HG03045 (cell line): Measurements from ENCODE around the gene PIK3CG.
"Not testable (repeated sequence)": the region's sequence is repeated elsewhere in the genome, so short reads cannot be mapped to it uniquely, and the experiment has no call there.

Source experiments
- ATAC-seq: cut with Tn5 transposase; IDR thresholded peaks from one replicate; pipeline ENCODE4 v1.9.1; 2021; ENCODE audit warnings: mild to moderate bottlenecking, moderate library complexity; ENCODE audit not compliant: unreplicated experiment

The PIK3CG gene

DNA sequence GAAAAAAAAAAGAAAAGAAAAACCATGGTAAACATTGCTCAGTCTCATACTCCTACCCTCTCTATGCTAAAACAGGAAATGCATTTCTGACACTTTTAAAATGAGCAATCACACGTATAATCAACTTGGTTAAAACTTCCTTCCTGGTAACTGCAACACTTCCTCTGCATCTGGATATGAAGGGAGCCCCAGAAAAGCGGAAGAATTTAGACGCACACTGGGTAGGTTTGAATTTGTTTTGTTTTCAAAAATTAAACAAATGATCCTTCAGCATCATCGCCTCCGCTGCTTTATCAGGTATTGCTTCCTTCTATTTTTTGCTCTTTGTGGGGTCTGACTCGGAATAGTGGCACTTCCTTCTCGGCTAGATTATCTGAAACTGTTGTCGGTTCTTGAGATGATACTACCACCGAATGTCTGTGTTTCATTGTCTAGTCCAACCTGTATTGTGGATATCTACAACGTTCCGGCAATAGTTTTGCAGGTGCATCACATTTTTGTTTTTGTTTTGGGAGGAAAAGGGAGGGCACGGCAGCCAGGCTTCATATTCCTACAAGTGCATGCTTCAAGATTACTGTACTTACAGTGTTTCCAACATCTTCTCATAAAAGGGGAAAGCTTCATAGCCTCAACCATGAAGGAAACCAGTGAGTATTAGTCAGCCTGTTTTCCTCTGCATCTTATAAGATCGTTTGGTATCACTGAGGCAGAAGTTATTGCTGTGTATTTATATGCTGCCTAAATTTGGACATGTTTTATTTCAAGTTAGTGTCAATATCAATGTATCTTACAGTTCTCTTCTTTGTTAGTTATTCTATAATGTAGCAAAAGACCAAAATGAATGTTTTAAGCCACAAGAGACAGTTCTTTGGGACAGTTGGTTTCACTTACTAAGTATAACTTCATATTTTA lies at the start of gene PIK3CG:
Gene PIK3CG (plus strand): TSS at position 153 of the 912 bp plus-strand sequence. CDS start 2,280 bp downstream, outside the sequence.
- peak; percentile 51 for ATAC-seq

DNA sequence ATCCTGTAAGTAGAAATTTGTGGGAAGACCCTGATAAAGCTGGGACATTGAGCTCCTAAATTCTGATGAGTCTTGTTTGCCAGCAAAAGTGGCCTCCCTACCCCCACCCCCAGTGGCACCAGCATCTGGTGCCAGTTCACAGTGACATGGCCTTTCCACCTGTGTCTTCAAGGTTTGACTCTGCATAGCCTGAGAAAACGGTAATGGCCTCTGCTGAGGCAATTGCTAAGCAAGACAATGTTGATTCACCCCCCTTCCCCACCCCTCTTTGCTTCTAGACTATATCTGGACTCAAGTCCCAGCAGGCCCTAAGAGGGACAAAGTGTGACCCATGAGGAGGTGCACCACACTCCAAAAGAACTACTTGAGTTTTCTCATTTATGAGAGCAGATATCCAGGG lies 48.0 kb upstream of the PIK3CG start:
- ATAC-seq, result no peak

DNA sequence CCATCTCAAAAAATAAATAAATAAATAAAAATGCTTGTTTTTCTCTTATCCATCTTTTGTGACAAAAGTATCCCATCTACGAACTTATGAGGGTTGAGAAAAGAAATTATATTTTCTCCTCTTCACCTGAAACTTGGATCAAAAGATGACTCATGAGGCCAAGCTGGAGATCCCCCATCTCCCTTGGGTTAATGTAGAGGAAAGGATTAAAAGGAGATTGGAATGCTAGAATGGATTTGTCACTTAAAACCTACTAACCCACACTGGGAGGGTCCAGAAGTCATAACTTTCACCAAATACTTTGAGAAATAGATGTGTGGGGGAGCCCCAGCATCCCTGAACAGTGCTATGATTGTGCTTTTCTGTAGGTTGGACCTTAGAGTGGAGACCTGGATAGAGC lies 46.3 kb upstream of the PIK3CG start:
- ATAC-seq, result no peak

DNA sequence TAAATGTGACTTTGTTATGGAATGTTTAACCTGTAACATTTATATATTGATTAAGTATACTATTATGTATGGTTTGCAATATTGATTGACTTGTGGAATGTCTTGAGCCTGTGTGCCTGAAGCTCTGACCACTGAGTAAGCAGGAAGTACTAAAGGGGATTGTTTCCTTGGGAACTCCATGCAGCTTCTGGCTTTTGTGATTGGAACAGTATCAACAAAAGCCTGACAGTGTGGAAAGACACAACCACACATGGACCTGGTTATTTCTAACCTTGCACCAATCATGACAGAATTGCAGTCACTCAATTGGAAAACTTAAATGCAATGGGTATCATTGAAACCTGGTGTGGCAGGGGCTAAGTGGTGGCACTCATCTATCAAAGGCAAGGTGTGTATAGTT lies 45.5 kb upstream of the PIK3CG start:
- ATAC-seq, result no peak

DNA sequence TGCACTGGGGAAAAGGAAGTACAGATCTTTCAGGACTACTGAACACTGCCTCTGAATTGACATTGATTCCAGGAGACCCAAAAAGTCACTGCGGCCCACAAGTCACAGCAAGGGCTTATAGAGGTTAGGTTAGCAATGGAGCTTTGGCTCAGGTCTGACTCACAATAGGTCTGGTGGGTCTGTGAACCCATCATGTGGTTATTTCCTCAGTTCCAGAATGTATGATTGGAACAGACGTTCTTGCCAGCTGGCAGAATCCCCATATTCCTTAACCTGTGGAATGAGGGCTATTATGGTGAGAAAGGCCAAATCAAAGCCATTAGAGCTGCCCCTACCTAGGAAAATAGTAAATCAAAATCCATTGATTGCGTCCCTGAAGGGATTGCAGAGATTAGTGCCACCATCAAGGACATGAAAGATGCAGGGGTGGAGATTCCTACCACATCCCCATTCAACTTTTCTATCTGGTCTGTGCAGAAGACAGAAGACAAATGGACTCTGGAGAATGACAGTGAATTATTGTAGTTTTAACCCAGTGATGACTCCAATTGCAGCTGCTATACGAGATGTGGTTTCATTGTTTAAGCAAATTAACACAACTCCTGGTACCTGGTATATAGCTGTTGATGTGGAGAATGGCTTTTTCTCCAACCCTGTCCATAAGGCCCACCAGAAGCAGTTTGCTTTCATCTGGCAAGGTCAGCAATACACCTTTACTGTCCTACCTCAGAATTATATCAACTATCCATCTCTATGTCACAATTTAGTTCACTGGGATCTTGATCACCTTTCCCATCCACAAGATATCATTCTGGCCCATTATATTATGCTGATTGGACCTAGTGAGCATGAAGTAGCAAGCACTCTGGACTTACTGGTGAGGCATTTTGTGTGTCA lies 44.5 kb upstream of the PIK3CG start:
- no peak for ATAC-seq

DNA sequence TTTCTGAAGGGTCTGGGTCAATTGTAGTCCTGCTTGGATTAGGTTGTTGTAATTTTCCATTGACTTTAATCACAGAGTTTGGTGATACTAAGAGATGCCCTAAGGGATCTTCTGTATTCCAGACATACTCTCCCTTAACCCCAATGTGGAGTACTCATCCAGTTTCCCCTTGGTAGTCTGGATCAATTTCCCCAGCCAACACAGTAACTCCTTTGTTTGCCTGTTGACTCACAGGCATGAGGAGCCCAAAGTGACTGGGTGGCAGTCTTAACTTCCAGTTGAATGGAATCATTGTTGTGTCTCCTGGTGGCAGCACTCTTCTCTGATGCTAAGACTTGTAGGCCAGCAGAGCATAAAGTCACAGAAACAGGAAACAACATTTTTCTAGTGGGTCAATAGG lies 41.5 kb upstream of the PIK3CG start:
- no peak for ATAC-seq

DNA sequence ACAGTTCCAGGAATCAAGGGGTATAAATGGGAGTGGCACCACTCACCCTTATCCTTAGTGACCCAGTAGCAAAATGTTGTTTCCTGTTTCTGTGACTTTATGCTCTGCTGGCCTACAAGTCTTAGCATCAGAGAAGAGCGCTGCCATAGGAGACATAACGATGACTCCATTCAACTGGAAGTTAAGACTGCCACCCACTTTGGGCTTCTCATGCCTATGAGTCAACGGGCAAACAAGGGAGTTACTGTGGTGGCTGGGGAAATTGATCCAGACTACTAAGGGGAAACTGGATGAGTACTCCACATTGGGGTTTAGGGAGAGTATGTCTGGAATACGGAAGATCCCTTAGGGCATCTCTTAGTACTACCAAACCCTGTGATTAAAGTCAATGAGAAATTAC lies 40.6 kb upstream of the PIK3CG start:
- ATAC-seq, result no peak

DNA sequence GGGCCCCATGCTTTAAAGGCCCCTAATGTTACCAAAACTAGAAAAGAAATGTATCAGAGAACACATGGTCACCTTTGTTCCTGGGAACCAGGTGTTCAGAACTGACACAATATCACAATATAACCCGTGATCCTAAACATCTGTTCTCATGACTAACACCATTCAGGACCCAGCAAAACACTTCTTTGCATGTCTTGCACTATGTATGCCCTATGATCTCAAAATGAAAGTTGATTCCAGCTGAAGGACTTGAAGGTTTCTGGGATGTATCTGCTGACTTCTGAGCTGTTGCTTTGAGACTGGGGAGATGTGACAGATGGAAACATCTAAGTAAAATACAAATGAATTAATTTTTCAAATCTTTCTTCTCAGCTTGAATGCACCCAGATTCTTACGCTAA lies 37.5 kb upstream of the PIK3CG start:
- ATAC-seq, result no peak

DNA sequence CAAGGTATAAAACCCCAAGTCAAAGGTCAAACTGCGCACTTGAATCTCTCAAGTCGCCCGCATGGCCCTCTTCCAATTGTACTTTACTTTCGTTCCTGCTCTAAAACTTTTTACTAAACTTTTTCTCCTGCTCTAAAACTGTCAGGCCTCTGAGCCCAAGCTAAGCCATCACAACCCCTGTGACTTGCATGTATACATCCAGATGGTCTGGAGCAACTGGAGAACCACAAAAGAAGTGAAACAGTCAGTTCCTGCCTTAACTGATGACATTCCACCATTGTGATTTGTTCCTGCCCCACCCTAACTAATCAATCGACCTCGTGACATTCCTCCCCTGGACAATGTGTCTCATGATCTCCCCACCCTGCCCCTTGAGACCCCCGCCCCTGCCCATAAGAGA lies 35.6 kb upstream of the PIK3CG start:
- ATAC-seq, result no peak

DNA sequence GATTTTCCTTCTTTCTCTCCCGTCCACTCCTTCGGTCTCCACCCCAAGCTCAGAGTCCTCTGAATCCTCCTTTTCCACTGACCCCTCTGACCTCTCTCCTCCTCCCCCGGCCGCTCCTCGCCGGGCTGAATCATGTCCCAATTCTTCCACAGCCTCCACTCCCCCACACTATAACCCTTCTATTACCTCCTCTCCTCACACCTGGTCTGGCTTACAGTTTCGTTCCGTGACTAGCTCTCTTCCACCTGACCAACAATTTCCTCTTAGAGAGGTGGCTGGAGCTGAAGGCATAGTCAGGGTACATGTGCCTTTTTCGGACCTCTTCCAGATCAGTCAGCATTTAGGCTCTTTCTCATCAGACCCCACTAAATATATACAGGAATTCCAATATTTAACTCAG lies 34.2 kb upstream of the PIK3CG start:
- not testable (repeated sequence) for ATAC-seq

DNA sequence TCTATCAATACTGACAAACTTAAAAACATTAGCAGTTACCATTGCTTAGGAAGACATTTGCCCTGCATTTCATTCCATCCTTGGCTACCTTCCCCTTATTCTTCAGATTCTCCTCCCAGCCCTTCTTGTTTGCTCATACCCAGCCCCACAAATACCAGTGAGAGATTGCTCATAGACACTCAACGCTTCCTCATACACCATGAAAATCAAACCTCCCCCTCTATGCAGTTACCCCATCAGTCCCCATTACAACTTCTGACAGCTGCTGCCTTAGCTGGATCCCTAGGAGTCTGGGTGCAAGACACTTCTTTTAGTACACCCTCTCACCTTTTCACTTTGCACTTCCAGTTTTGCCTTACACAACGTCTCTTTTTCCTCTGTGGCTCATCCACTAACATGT lies 28.3 kb upstream of the PIK3CG start:
- ATAC-seq, result no peak

DNA sequence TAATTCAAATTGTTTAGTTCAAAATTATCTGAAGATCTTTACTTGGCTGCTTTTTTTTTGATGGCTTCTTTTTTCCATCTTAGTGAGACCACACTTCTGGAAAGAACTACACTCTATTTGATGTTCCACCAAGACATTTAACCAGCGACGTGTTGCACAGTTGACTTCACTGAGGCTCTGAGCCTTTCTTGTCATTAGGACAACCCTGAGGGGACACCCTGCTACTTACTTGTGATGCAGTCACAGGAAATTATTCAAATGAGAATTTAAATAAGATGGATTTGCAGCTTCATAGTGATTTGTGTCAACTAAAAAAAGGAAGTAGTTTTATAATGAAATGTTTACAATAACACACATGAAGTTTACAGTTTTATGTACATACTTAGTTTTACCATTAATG lies 25.6 kb upstream of the PIK3CG start:
- ATAC-seq, result no peak

DNA sequence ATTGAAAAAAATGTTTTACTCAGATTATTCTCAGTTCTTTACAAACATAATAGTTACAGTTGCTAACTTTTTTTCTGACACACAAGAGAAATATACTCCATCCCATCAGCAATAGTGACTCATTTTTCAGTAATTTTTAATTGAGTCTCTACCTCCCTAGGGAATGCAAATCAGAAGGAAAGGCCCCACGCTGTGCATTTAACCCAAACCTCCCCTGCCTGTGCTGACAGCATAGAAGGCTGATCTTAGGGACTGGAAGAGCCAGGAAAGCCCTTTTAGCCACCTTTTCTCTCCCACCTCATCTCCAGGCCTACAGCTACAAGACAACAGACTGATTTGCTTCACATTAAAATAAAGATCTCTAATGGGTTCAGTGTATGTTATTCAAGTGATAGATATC lies 24.7 kb upstream of the PIK3CG start:
- no peak for ATAC-seq

DNA sequence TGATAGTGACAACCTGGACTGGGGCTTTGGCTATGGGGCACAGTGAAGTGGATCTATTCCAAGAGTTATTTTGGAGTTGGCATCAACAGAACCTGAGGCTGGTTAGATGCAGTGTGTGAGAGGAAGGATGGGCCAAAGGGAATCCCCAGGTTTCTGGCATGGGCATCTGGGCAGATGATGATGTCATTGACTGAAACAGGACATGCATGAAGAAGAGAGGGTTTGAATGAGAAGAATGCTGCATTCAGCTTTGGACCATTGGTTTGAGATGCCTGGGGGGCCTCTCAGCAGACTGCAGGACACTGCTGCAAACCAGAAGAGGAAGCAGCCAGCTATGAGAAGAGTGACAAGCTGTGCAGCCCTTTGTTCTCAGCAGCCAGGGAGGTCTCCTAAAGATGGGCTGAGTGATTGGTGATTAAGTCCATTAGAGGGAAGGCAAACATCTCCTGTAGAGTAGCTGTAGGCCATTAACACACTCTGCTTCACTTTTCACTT lies 23.1 kb upstream of the PIK3CG start:
- ATAC-seq, result no peak

DNA sequence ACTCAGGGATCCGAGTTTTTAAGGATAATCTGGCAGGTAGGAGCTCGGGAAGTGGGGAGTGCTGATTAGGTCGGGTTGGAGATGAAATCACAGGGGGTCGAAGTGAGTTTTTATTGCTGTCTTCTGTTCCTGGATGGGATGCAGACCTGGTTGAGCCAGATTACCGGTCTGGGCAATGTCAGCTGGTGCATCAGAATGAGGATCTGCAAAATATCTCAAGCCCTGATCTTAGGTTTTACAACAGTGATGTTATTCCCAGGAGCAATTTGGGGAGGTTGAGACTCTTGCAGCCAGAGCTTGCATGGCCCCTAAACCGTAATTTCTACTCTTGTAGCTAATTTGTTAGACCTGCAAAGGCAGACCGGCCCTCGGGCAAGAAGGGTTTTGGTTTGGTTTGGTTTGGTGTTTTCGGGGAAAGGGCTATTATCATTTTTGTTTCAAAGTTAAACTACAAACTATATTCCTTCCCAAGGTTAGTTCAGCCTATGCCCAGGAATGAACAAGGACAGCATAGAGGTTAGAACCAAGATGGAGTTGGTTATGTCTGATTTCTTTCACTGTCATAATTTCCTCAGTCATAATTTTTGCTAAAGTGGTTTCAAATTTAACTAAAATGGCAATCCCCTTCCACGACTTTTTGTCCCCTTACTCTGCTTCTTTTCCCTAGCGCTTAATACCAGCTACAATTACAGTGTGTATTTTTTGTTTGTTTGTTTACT lies 20.6 kb upstream of the PIK3CG start:
- ATAC-seq, result no peak

DNA sequence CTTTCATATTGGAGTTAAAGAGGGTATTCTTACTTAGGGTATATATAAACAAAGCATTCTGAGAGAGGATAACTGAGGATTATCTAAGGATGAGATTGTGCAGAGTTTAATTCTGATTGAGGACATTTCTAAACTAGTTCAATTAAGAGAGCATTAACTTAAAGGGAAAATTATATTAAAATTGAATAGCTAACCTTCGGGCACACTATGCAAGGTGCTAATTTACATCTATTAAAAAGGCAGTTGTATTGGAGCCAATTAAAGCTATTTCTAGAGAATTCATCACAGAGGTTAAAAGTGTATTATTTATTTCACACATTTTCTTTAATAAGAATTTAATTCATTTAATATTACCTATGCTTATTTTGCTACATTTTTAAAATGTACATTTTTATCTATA lies 17.0 kb upstream of the PIK3CG start:
- no peak for ATAC-seq

DNA sequence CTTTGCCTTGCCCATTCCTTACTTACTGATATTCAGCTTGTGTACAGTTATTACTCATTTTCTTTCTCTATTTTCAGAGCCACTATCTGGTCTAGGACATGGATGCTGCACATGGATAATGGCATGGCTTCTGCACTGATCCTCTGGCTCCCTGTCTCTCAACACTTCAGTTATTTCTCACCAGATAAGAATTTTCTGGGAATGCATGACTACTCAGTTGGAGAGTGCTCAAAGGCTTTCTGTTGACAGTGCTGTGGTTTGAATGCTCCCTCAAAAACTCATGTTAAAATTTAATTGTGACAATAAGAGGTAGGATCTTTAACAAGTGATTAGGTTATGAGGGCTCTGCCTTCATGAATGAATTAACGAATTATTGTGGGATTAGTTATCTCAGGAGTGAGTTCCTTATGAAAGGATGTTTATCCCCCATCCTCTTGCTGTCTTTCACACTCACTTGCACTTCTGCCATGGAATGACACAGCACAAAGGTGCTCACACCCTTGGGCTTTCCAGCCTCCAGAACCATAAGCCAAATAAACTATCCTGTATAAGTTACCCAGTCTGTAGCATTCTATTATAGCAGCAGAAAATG lies 16.1 kb upstream of the PIK3CG start:
- no peak for ATAC-seq

DNA sequence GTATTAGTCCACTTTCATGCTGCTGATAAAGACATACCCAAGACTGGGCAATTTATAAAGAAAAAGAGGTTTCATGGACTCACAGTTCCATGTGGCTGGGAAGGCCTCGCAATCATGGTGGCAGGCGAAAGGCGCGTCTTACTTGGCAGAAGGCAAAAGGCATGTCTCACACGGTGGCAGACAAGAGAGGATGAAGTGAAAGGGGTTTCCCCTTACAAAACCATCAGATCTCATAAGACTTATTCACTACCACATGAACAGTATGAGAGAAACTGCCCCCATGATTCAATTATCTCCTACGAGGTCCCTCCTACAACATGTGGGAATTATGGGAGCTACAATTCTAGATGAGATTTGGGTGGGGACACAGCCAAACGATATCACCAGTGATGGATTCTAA lies 13.4 kb upstream of the PIK3CG start:
- not testable (repeated sequence) for ATAC-seq

DNA sequence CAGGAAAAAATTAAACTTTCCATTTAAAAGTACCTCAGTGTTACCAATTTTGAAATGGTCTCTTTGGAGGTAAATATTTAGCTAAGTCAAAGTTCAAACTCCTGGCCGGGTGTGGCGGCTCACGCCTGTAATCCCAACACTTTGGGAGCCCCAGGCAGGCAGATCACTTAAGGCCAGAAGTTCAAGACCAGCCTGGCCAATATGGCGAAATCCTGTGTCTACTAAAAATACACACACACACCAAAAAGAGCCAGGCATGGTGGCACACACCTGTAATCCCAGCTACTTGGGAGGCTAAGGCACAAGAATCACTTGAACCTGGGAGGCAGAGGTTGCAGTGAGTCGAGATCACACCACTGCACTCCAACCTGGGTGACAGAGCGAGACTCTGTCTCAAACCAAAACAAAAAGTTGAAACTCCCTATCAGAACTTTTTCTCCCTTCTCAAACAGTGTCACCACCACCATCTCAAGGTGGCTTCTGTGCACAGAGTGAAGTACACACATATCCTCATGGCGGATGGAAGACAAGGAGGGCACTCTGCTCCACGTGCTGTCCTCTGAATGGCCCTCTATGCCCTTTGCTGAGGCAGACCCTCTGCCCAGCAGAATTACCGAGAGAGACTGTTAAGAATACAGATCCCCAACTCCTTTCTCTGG lies 11.7 kb upstream of the PIK3CG start:
- ATAC-seq, result no peak

DNA sequence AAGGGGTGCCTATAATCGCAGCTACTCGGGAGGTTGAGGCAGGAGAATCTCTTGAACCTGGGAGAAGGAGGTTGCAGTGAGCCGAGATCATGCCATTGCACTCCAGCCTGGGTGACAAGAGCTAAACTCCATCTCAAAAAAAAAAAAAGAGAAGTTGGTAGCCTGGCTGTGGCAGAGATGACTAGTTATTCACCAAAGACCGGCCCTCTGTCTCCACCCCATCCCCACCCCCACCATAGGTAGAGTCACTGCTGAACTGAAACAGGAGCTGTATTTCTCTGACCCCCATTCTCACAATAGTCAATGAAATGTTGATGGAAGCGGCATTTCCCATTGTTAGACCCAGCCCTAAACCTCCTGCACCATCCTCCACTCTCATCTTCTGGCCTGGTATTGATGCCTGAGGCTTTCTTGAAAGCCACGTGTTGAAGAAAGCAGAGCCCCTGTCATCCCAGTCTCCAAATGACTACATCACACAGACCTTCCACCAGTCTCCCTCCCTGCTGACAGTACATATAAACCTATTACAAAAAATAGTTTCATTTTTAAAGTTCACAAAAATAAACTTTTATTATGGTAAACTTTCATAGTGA lies 9.4 kb upstream of the PIK3CG start:
- ATAC-seq, result no peak
